MG63 (cell line): Measurements from ENCODE around the gene DIAPH2. TPM values are rescaled to one million over a fixed set of nuclear protein-coding genes. Genes with fewer than 3 reads are reported as not detected.

ENCODE experiments used
- DNase-seq: peaks from one replicate; pipeline ENCODE4 v3.0.0-alpha.2; 2020
- H3K27me3 ChIP-seq: fragments of 250-450 bp; sonication (Bioruptor Pico); 2 replicates; pipeline ENCODE4 v1.5.1; 2020; ENCODE audit warnings: mild to moderate bottlenecking, moderate library complexity
- H3K36me3 ChIP-seq: fragments of 250-450 bp; sonication (Bioruptor Pico); 2 replicates; pipeline ENCODE4 v1.5.1; 2020; ENCODE audit warnings: mild to moderate bottlenecking, moderate library complexity
- H3K4me3 ChIP-seq: fragments of 250-450 bp; sonication (Bioruptor Pico); 2 replicates; pipeline ENCODE4 v1.5.1; 2020; ENCODE audit warnings: mild to moderate bottlenecking, moderate library complexity
- H3K9me3 ChIP-seq: fragments of 250-450 bp; sonication (Bioruptor Pico); 2 replicates; pipeline ENCODE4 v1.5.1; 2020; ENCODE audit warnings: mild to moderate bottlenecking, moderate library complexity
- total RNA-seq: library from RNA; depleted of rRNA; stranded (reverse); fragments of >200 nt; shearing (Covaris generic); gene quantifications from 2 replicates; pipeline ENCODE4 v1.2.3, GENCODE V29; 2014; ENCODE audit warnings: low replicate concordance; rRNA removed

Gene DIAPH2
- total RNA-seq = 8.4 and 10.5 TPM in 2 replicates

DNA sequence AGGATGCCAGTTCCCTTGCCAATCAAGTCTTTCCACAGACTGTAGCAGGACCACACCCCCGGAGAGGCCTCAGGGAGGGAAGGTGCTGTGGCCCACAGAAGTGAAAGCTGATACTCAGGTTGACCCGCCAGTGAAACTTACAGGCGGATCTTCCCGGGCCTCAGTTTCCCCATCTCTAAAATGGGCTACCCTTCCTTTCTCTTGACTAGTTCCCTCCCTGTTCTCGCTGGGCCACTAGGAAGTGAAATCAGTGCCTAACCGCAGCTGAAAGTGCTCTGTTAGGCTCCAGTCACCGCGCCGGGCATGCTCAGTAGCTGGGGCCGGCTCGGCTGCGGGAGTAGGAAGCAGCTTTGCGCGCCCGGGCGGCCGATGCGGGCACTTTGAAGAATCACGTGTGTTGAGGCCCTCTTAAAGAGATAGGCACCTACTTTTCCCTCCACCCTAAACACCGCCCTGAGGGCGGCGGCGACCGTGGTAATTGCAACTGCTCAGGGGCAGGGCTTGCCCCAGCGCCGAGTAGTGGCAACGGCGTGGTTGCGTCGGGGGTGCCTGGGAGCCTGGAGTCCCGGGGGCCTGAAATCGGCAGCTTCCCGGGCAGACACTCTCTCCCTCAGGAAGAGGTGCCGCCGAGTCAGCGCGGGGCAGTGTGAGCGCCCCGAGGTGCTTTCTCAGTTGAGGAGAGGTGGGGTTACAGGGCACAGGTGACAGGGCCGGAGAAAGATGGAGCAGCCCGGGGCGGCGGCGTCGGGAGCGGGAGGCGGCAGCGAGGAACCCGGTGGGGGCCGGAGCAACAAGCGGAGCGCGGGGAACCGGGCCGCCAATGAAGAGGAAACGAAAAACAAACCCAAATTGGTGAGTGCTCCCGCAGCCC lies at the start of gene DIAPH2:
DIAPH2 (plus strand) TSS at position 504 of the 871 bp plus-strand sequence.
- DNase-seq = peak; percentile 81
- Histone ChIP-seq H3K27me3 (no peaks in the 10 kb centered on the region), H3K9me3 (no peaks in the 10 kb centered on the region), H3K36me3 (no peaks in the 10 kb centered on the region), H3K4me3 (peak within 1 kb of the TSS; percentile 69)

- Histone ChIP-seq H3K4me3 (no peak overlapping the region), H3K9me3 (no peaks in the 10 kb centered on the region), H3K27me3 (no peaks in the 10 kb centered on the region), H3K36me3 (no peaks in the 10 kb centered on the region)
- DNase-seq = no peak
Measured at GRCh38 chrX:96650023-96650422, 34.6 kb upstream of the DIAPH2 start.

DNA sequence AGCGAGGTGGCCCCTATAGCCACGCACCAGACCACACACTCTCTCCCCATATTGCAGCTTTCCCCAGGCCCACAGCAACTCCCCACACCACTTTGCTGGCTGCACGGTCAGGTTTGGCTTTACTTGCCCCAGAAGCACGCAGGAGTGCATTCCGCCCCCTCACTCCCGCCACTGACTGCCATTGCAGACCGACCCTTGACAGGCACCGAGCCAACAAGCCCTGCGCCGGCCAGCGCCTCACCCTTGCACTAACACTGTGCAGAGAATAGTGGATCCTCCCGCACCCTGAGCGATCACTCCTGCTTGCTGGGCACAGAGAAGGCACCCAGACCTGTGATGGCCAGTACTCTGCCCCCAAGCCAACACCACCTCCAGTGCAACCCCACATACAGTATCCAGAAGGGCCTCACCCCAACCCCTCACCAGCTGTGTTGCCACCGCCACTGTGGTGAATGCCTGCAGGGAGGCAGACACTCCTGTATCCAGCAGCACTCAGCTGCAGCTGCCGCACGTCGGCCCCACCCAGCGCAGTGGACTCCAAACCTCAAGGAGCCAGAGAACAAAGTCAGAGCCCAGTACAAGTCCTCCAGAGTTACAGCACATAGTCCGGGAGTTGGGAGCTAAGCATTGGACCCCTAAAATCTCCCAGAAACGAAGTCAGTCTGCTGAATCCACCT lies 28.6 kb upstream of the DIAPH2 start:
- no peak for DNase-seq
- no peaks in the 10 kb centered on the region for H3K9me3 ChIP-seq
- no peak overlapping the region for H3K4me3 ChIP-seq
- no peaks in the 10 kb centered on the region for H3K36me3 ChIP-seq
- no peaks in the 10 kb centered on the region for H3K27me3 ChIP-seq

DNA sequence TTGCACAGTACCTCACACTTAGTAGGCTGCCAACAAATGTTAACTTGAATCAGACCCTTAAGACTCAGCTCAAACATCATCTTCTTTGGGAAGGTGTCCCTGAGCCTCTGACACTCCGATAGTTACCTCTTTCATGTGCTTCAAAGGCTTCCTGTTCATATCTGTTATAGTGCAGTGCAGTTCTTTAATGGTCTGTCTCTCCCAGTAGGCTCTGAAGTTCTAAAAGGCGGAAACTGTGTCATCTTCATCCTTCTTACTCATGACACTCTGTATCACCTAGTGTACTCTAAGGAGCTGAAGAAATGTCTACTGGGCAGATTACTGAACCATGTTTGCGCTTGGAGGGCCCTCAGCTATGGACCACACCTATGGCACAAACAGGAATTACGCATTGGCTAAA lies 2.1 kb upstream of the DIAPH2 start:
- no peaks in the 10 kb centered on the region for H3K36me3 ChIP-seq
- no peaks in the 10 kb centered on the region for H3K27me3 ChIP-seq
- H3K4me3 ChIP-seq = no peak overlapping the region
- DNase-seq = no peak
- H3K9me3 ChIP-seq = no peaks in the 10 kb centered on the region

GRCh38 chrX:96683997-96684338 lies 674 bp upstream of the DIAPH2 start:
- Histone ChIP-seq H3K9me3 (no peaks in the 10 kb centered on the region), H3K4me3 (peak overlapping the region; percentile 69), H3K36me3 (no peaks in the 10 kb centered on the region), H3K27me3 (no peaks in the 10 kb centered on the region)
- DNase-seq = no peak

DNA sequence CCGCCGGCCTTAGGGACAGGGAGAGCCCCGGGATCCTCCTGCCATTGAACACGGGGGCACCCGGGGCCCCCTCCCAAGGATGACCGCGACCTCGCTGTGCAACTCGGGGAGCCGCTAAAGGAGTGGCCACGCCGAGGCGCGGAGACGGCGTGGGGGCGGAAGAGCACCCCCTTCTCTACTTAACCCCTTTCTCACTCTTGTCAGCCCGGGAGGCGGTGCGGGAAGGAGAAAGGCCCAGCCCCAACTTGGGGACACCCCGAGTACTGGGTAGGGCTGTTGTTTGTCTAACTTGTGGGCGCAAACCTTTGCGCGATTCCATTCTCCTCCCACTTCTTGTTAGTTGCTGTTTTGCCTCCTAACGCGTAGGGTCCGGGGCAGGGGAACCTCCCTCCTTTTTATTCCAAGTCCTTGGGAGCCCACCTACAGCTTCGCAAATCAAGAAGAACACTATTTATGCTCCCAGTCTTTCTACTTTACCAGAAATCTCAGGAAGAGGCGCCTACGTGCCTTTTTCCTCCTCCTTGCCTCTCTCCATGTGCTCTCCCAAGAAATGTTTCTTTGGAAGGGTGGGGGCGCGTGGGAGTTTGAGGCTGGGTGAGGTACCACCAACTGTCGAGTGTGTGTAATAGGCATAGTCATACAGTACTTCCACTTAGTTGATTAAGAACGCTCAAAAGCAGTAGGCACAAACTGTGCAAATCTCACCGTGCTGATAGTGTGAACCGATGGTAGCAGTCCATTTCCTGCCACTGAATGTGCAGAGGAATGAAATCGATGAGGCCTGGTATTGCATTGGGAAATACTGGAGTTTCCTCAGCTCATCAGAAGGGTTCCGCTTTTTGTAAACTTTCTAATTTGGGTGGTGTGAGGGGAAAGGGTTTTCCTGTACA lies 813 bp downstream of the DIAPH2 start:
- Histone ChIP-seq H3K9me3 (no peaks in the 10 kb centered on the region), H3K4me3 (peak overlapping the region; percentile 69), H3K36me3 (no peaks in the 10 kb centered on the region), H3K27me3 (no peaks in the 10 kb centered on the region)
- peak; percentile 62 for DNase-seq

- Histone ChIP-seq H3K4me3 (no peak overlapping the region), H3K9me3 (no peaks in the 10 kb centered on the region), H3K27me3 (no peaks in the 10 kb centered on the region), H3K36me3 (no peaks in the 10 kb centered on the region)
- DNase-seq = no peak
Measured at GRCh38 chrX:96687776-96688175, 3.1 kb downstream of the DIAPH2 start.

DNA sequence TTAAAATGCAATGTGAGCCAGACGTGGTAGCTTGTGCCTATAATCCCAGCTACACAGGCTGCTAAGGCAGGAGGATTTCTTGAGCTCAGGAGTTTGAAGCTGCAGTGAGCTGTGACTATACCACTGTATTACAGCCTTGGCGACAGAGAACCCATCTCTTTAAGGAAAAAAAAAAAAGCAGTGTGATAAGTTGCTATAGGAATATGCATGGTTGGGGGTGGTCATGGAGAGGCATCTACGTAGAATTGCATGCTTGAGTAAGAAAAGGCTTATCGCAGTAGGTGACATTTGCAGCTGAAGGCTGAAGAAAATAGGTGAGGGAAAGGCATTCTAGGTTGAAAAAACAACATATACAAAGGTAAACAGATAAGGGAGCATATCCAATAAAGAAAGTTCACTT lies 4.1 kb downstream of the DIAPH2 start:
- H3K9me3 ChIP-seq = no peaks in the 10 kb centered on the region
- H3K27me3 ChIP-seq = no peaks in the 10 kb centered on the region
- no peak overlapping the region for H3K4me3 ChIP-seq
- no peaks in the 10 kb centered on the region for H3K36me3 ChIP-seq
- no peak for DNase-seq

- no peak overlapping the region for H3K4me3 ChIP-seq
- DNase-seq = no peak
- H3K36me3 ChIP-seq = no peaks in the 10 kb centered on the region
- no peaks in the 10 kb centered on the region for H3K9me3 ChIP-seq
- H3K27me3 ChIP-seq = no peaks in the 10 kb centered on the region
Measured at GRCh38 chrX:96689991-96690390, 5.3 kb downstream of the DIAPH2 start.

GRCh38 chrX:96692454-96692853 lies 7.8 kb downstream of the DIAPH2 start:
- no peak overlapping the region for H3K4me3 ChIP-seq
- H3K36me3 ChIP-seq = no peaks in the 10 kb centered on the region
- no peaks in the 10 kb centered on the region for H3K27me3 ChIP-seq
- no peak for DNase-seq
- H3K9me3 ChIP-seq = no peaks in the 10 kb centered on the region

DNA sequence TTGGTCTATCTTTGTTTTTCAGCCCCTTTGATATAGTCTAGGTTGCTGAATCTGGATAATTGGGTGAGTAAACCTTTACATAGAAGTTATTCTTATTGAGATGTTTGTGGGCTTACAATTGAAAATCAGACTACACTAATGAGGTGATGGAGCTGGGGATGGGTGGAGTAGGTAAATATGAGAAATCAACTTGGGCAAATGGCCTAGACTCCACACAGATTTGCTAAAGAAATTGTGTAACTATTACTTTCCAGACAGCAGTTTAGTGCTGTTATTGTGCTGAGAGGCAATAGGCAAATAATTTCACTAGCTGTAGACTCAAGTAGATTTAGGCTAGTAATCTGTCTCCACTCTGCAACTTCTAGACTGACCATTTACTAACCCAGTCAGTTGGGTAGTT lies 8.2 kb downstream of the DIAPH2 start:
- no peak for DNase-seq
- H3K27me3 ChIP-seq = no peaks in the 10 kb centered on the region
- H3K9me3 ChIP-seq = no peaks in the 10 kb centered on the region
- H3K36me3 ChIP-seq = no peaks in the 10 kb centered on the region
- H3K4me3 ChIP-seq = no peak overlapping the region

DNA sequence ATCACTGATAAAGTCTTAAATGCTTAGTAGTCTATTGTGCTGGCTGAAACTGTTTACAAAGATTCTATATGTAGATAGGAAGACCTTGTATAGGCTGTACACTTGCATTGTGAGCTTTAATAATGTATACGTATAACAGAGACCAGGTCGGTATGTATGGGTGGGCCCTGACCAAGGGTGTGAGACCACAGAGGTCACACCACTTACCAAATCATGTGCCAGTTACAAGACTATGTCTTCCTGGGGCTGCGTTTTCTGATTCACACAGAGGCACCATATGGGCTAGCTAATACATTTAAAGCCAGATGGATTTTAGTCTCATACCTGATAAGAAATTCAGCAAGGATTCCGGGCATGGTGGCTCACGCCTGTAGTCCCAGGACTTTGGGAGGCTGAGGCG lies 8.8 kb downstream of the DIAPH2 start:
- no peaks in the 10 kb centered on the region for H3K9me3 ChIP-seq
- no peak for DNase-seq
- no peaks in the 10 kb centered on the region for H3K36me3 ChIP-seq
- H3K4me3 ChIP-seq = no peak overlapping the region
- H3K27me3 ChIP-seq = no peaks in the 10 kb centered on the region

DNA sequence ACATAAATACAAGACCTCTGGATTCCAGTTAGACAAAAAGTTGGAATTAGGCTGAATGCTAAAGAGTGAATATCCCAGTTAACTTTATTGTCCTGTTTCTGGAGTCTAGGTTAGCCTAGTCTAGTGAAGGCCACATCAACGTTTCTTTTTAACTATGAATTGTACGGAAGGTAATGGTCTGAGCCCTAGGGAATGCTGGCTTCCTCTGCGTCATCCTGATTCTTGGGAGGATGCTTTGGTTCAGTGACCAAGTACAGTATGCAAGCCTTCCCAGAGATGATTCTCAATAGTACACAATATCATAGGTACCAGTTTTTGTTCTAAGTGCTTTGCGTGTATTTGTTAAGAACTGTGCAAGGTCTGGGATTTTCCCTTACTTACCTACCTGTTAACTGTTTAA lies 11.8 kb downstream of the DIAPH2 start:
- no peak overlapping the region for H3K4me3 ChIP-seq
- DNase-seq = no peak
- no peaks in the 10 kb centered on the region for H3K27me3 ChIP-seq
- no peaks in the 10 kb centered on the region for H3K36me3 ChIP-seq
- no peaks in the 10 kb centered on the region for H3K9me3 ChIP-seq

DNA sequence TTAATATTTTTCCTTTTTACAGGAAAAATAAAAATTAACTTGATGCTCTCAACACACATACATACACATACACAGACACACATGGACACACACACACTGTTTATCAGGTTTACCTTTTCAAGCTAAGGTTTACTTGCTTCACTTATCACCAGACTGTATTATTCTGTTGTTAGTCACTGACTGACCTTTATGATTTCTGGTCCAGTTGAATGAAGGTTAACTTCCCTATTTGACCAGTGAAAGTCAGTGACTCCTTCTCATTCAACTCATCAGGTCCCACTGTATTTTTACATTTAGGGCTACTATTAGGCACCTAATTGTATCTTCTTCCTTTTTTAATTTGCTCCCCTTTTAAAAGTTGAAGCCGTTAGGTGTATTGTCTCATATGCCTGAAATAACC lies 16.0 kb downstream of the DIAPH2 start:
- H3K36me3 ChIP-seq = no peaks in the 10 kb centered on the region
- no peaks in the 10 kb centered on the region for H3K27me3 ChIP-seq
- H3K9me3 ChIP-seq = no peaks in the 10 kb centered on the region
- DNase-seq = no peak
- H3K4me3 ChIP-seq = no peak overlapping the region

GRCh38 chrX:96703379-96703778 lies 18.7 kb downstream of the DIAPH2 start:
- H3K4me3 ChIP-seq = no peak overlapping the region
- no peaks in the 10 kb centered on the region for H3K27me3 ChIP-seq
- H3K36me3 ChIP-seq = no peaks in the 10 kb centered on the region
- H3K9me3 ChIP-seq = no peaks in the 10 kb centered on the region
- DNase-seq = no peak

GRCh38 chrX:96703816-96704215 lies 19.2 kb downstream of the DIAPH2 start:
- Histone ChIP-seq H3K9me3 (no peaks in the 10 kb centered on the region), H3K4me3 (no peak overlapping the region), H3K27me3 (no peaks in the 10 kb centered on the region), H3K36me3 (no peaks in the 10 kb centered on the region)
- DNase-seq = no peak

GRCh38 chrX:96704629-96705028 lies 20.0 kb downstream of the DIAPH2 start:
- DNase-seq = no peak
- no peaks in the 10 kb centered on the region for H3K9me3 ChIP-seq
- no peaks in the 10 kb centered on the region for H3K36me3 ChIP-seq
- no peak overlapping the region for H3K4me3 ChIP-seq
- no peaks in the 10 kb centered on the region for H3K27me3 ChIP-seq
